CD4-positive, CD25-positive, alpha-beta regulatory T cell (primary cell): ENCODE results near the gene ALS2. TPM values are rescaled to one million over a fixed set of nuclear protein-coding genes. Genes with fewer than 3 reads are reported as not detected.
"Not testable (repeated sequence)": the region's sequence is repeated elsewhere in the genome, so short reads cannot be mapped to it uniquely, and the experiment has no call there.

Source experiments
- ATAC-seq, 2 donors: fragments of 150-1000 bp; cut with Tn5 transposase; one replicate each; pipeline ENCODE4 v1.10.0; 2021; ENCODE audit warnings: low read depth in 2 of 2, moderate number of reproducible peaks in 2 of 2, moderate library complexity in 1 of 2
- DNase-seq, 3 donors: peaks; one replicate each; pipeline versions ENCODE4 v3.0.0 to v3.0.0-alpha.2; 2012 to 2022; ENCODE audit warnings: mixed read lengths in 1 of 3
- H3K27ac ChIP-seq: one replicate; pipeline ENCODE4 v1.7.0; 2013; ENCODE audit warnings: mild to moderate bottlenecking, low read length; ENCODE audit not compliant: insufficient read depth, poor library complexity, severe bottlenecking
- H3K27me3 ChIP-seq: one replicate; pipeline ENCODE4 v1.7.0; 2013; ENCODE audit warnings: low read length; ENCODE audit not compliant: control insufficient read depth, insufficient read depth
- H3K36me3 ChIP-seq: one replicate; pipeline ENCODE4 v1.7.0; 2013; ENCODE audit warnings: mild to moderate bottlenecking, low read length, moderate library complexity; ENCODE audit not compliant: control insufficient read depth, insufficient read depth
- H3K4me1 ChIP-seq: 2 replicates; pipeline ENCODE4 v1.7.0; 2013; ENCODE audit warnings: mild to moderate bottlenecking, low read length; ENCODE audit not compliant: insufficient read depth, control insufficient read depth, poor library complexity, severe bottlenecking
- H3K4me3 ChIP-seq: one replicate; pipeline ENCODE4 v1.7.0; 2013; ENCODE audit warnings: low read depth, mild to moderate bottlenecking, low read length, moderate library complexity
- H3K9me3 ChIP-seq, 2 experiments: 1 replicate in 1 of 2; 2 replicates in 1 of 2; pipeline ENCODE4 v1.7.0; 2013; ENCODE audit warnings: low read length in 2 of 2, mild to moderate bottlenecking in 1 of 2, moderate library complexity in 1 of 2; ENCODE audit not compliant: control insufficient read depth in 2 of 2
- H3K27ac Mint-ChIP-seq, 3 donors: one replicate each; pipeline ENCODE4 v1.8.0; 2020 to 2022; ENCODE audit warnings: mild to moderate bottlenecking in 3 of 3, mixed read lengths in 3 of 3, moderate library complexity in 2 of 3
- H3K27me3 Mint-ChIP-seq: one replicate; pipeline ENCODE4 v1.8.0; 2022; ENCODE audit warnings: mild to moderate bottlenecking, mixed read lengths
- H3K36me3 Mint-ChIP-seq: one replicate; pipeline ENCODE4 v1.8.0; 2020; ENCODE audit warnings: mixed read lengths
- H3K4me1 Mint-ChIP-seq, 4 donors: one replicate each; pipeline ENCODE4 v1.8.0; 2020 to 2022; ENCODE audit warnings: mixed read lengths in 4 of 4, mild to moderate bottlenecking in 1 of 4
- H3K4me3 Mint-ChIP-seq, 4 donors: one replicate each; pipeline ENCODE4 v1.8.0; 2020 to 2022; ENCODE audit warnings: mild to moderate bottlenecking in 4 of 4, mixed read lengths in 4 of 4, moderate library complexity in 3 of 4
- H3K9me3 Mint-ChIP-seq, 7 donors: one replicate each; pipeline ENCODE4 v1.8.0; 2020 to 2022; ENCODE audit warnings: mixed read lengths in 7 of 7, mild to moderate bottlenecking in 3 of 7, moderate library complexity in 2 of 7
- polyA plus RNA-seq, 4 donors: library from polyadenylated mRNA; unstranded; fragments of 300-500 nt; fragmentation: Illumina TruSeq; gene quantifications; one replicate each; pipeline ENCODE4 v1.2.3, GENCODE V29; 2021
- total RNA-seq: library from RNA; stranded (reverse); gene quantifications from one replicate; pipeline ENCODE4 v1.2.3, GENCODE V29; 2022

ALS2 gene
- total and polyA plus RNA-seq, 5 donors from 2014 or later, result 3.4 to 9.9 (median 4.3) TPM

- not testable (repeated sequence) for H3K9me3 Mint-ChIP-seq, H3K4me3 Mint-ChIP-seq, H3K4me1 ChIP-seq, H3K27me3 ChIP-seq, H3K27me3 Mint-ChIP-seq, H3K4me3 ChIP-seq, ATAC-seq, H3K27ac Mint-ChIP-seq, H3K36me3 ChIP-seq, H3K9me3 ChIP-seq, DNase-seq, H3K4me1 Mint-ChIP-seq, H3K27ac ChIP-seq
- H3K36me3 Mint-ChIP-seq, result peaks cover 40% of the 10 kb centered on the region
Observed at GRCh38 chr2:201764469-201764868, 16.3 kb downstream of the ALS2 start.

DNA sequence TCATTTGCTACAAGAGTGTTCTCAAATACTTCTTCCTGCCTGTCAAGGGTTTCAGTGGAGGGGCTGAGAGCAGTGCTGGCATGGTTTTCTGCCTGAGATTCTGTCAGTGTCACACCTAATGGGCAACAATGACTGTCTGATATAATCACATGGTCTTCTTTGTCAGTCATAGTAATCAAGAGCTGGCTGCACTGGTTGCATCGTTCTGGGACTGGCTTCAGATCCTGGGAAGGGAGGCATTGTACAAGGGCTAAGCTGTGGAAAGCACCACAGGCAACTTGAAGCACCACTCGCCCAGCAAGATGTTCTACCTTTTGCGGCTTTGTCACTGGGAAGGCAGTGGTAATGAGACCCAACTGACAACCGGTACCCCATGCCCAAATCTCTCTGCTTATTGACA, 19.6 kb downstream of the ALS2 start:
- H3K36me3 Mint-ChIP-seq, result peaks cover 29% of the 10 kb centered on the region
- Histone ChIP-seq H3K4me1 (no peaks in the 10 kb centered on the region), H3K9me3 (no peaks in the 10 kb centered on the region), H3K27me3 (no peaks in the 10 kb centered on the region), H3K27ac (no peak overlapping the region), H3K36me3 (peaks cover 5% of the 10 kb centered on the region), H3K4me3 (no peak overlapping the region)
- no peaks in the 10 kb centered on the region for H3K27me3 Mint-ChIP-seq
- no peak for DNase-seq
- no peak for ATAC-seq
- no peak overlapping the region for H3K27ac Mint-ChIP-seq
- H3K9me3 Mint-ChIP-seq, result no peaks in the 10 kb centered on the region
- H3K4me3 Mint-ChIP-seq, result no peak overlapping the region
- peaks cover 0 to 4% (median under 1%) of the 10 kb centered on the region in 4 donors for H3K4me1 Mint-ChIP-seq

DNA sequence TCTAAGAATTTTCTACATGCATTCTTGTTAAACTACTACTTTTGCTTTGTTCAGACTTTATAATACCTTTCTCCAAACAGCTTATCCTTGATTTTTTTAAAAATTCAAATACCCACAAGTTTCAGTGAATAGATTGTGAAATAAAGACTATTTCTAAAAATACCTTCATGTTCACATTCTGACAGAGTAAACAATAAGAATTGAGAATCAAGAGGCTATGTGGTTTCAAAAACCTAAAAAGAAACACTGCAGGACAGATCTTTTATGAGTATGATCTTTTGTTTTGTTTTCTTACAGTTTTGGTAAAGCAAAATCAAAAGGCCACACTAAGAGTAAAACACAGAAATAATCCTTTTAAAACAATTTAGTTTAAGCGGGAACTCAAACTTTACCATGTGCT, 21.2 kb downstream of the ALS2 start:
- no peaks in the 10 kb centered on the region for H3K9me3 ChIP-seq
- H3K4me3 ChIP-seq, result no peak overlapping the region
- H3K4me1 Mint-ChIP-seq, result peaks cover 0 to 4% (median under 1%) of the 10 kb centered on the region in 4 donors
- H3K4me1 ChIP-seq, result no peaks in the 10 kb centered on the region
- H3K36me3 Mint-ChIP-seq, result peaks cover 22% of the 10 kb centered on the region
- no peaks in the 10 kb centered on the region for H3K27me3 ChIP-seq
- DNase-seq (no peak), ATAC-seq (no peak)
- H3K9me3 Mint-ChIP-seq, result no peaks in the 10 kb centered on the region
- H3K4me3 Mint-ChIP-seq, result no peak overlapping the region
- H3K36me3 ChIP-seq, result peaks cover 5% of the 10 kb centered on the region
- no peak overlapping the region for H3K27ac Mint-ChIP-seq
- no peaks in the 10 kb centered on the region for H3K27me3 Mint-ChIP-seq
- no peak overlapping the region for H3K27ac ChIP-seq

DNA sequence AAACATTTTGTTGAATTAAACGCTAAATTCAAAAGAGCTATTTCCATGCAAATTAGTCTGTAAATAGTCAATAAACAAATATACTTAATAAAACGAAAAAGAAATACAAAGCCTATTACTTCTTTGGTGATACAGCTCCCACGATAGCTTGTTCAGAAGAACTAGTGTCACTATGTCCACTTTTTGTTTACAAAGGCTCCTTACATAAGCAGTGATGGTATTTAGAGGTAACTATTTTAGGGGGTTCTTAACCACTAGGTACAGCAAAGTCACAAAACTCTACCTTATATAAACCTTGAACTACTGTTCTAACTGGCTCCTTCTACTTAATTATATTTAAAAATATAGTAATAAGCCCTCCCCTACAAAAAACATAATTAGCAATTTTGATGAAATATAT, 21.9 kb downstream of the ALS2 start:
- peaks cover 5% of the 10 kb centered on the region for H3K36me3 ChIP-seq
- no peak overlapping the region for H3K27ac ChIP-seq
- H3K4me3 ChIP-seq, result no peak overlapping the region
- Mint-ChIP-seq H3K9me3 (no peaks in the 10 kb centered on the region), H3K4me3 (no peak overlapping the region), H3K27me3 (no peaks in the 10 kb centered on the region), H3K4me1 (peaks cover 0 to 4% (median under 1%) of the 10 kb centered on the region in 4 donors), H3K27ac (no peak overlapping the region), H3K36me3 (peaks cover 23% of the 10 kb centered on the region)
- H3K27me3 ChIP-seq, result no peaks in the 10 kb centered on the region
- H3K4me1 ChIP-seq, result no peaks in the 10 kb centered on the region
- DNase-seq (no peak), ATAC-seq (no peak)
- no peaks in the 10 kb centered on the region for H3K9me3 ChIP-seq

GRCh38 chr2:201758234-201758633, 22.5 kb downstream of the ALS2 start:
- ATAC-seq, result no peak
- no peak overlapping the region for H3K27ac ChIP-seq
- Mint-ChIP-seq H3K9me3 (no peaks in the 10 kb centered on the region), H3K36me3 (peaks cover 22% of the 10 kb centered on the region), H3K4me3 (no peak overlapping the region), H3K4me1 (peaks cover 0 to 4% (median under 1%) of the 10 kb centered on the region in 4 donors), H3K27ac (no peak overlapping the region), H3K27me3 (no peaks in the 10 kb centered on the region)
- H3K36me3 ChIP-seq, result peaks cover 5% of the 10 kb centered on the region
- H3K27me3 ChIP-seq, result no peaks in the 10 kb centered on the region
- no peak for DNase-seq
- no peak overlapping the region for H3K4me3 ChIP-seq
- no peaks in the 10 kb centered on the region for H3K4me1 ChIP-seq
- H3K9me3 ChIP-seq, result no peaks in the 10 kb centered on the region

- Histone ChIP-seq H3K27ac (no peak overlapping the region), H3K4me3 (no peak overlapping the region), H3K4me1 (no peaks in the 10 kb centered on the region), H3K9me3 (no peaks in the 10 kb centered on the region), H3K27me3 (no peaks in the 10 kb centered on the region), H3K36me3 (no peaks in the 10 kb centered on the region)
- ATAC-seq (no peak), DNase-seq (no peak)
- no peak overlapping the region for H3K27ac Mint-ChIP-seq
- no peaks in the 10 kb centered on the region for H3K9me3 Mint-ChIP-seq
- peaks cover 12% of the 10 kb centered on the region for H3K36me3 Mint-ChIP-seq
- peaks cover 0 to 2% (median under 1%) of the 10 kb centered on the region in 4 donors for H3K4me1 Mint-ChIP-seq
- H3K27me3 Mint-ChIP-seq, result no peaks in the 10 kb centered on the region
- H3K4me3 Mint-ChIP-seq, result no peak overlapping the region
Observed at GRCh38 chr2:201754717-201755415, 25.9 kb downstream of the ALS2 start.

GRCh38 chr2:201751566-201751965, 29.2 kb downstream of the ALS2 start:
- Mint-ChIP-seq H3K4me1 (peaks cover 0 to 3% (median 0%) of the 10 kb centered on the region in 4 donors), H3K27me3 (no peaks in the 10 kb centered on the region), H3K9me3 (no peaks in the 10 kb centered on the region), H3K4me3 (no peak overlapping the region), H3K36me3 (peaks cover 12% of the 10 kb centered on the region), H3K27ac (no peak overlapping the region)
- H3K9me3 ChIP-seq, result no peaks in the 10 kb centered on the region
- ATAC-seq (no peak), DNase-seq (no peak)
- no peaks in the 10 kb centered on the region for H3K27me3 ChIP-seq
- peaks cover 4% of the 10 kb centered on the region for H3K36me3 ChIP-seq
- H3K27ac ChIP-seq, result no peak overlapping the region
- no peak overlapping the region for H3K4me3 ChIP-seq
- no peaks in the 10 kb centered on the region for H3K4me1 ChIP-seq

DNA sequence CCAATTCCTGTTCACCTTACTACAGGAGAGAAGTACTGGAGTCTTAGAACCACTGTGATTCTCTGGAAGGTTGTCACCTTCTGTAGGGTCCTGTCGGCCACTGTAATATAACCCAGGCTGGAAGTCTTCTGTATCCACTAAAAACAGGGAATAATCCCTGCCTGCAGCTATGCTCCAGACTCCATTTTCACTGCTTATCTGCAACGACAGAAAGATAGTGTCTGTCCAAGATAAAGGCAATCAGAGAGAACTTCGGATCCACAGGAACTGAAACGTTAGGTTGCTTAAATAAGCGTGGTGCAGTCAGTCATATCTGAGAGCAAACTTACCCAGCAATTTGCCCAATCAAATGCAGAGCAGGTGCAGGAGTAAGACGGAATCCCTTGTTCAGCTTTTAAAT, 34.2 kb downstream of the ALS2 start:
- Histone ChIP-seq H3K4me3 (no peak overlapping the region), H3K27me3 (no peaks in the 10 kb centered on the region), H3K27ac (no peak overlapping the region), H3K9me3 (no peaks in the 10 kb centered on the region), H3K36me3 (peaks cover 13% of the 10 kb centered on the region), H3K4me1 (no peaks in the 10 kb centered on the region)
- ATAC-seq, result no peak
- DNase-seq, result no peak
- Mint-ChIP-seq H3K27me3 (no peaks in the 10 kb centered on the region), H3K4me1 (peaks cover 0 to 11% (median 2%) of the 10 kb centered on the region in 4 donors), H3K36me3 (peaks cover 20% of the 10 kb centered on the region), H3K27ac (no peak overlapping the region), H3K9me3 (no peaks in the 10 kb centered on the region), H3K4me3 (no peak overlapping the region)
